Measurements from ENCODE around the gene VSIG10.
A peak's percentile ranks its signal among the peaks of the same experiment; 100 is the strongest.

Gene VSIG10

DNA sequence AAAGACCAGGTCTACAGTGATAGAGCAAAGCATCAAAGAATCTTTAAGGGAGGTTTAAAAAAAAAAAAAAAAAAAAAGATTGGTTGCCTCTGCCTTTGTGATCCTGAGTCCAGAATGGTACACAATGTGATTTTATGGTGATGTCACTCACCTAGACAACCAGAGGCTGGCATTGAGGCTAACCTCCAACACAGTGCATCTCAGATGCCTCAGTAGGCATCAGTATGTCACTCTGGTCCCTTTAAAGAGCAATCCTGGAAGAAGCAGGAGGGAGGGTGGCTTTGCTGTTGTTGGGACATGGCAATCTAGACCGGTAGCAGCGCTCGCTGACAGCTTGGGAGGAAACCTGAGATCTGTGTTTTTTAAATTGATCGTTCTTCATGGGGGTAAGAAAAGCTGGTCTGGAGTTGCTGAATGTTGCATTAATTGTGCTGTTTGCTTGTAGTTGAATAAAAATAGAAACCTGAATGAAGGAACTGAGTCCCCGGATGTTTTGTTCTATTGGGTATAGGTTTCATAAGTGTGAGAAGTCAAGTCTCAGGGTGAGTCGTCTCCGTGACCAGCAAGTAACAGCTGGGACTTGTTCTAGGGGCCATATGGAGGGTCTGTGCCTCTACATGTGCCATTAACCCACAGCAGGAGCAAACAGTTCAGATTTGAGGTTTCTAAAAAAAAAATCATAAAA, 41.4 kb upstream of the VSIG10 start:
- H3K27me3 Mint-ChIP-seq (ENCODE audit: low read depth, poor library complexity): peaks cover 4% of the 10 kb centered on the region

DNA sequence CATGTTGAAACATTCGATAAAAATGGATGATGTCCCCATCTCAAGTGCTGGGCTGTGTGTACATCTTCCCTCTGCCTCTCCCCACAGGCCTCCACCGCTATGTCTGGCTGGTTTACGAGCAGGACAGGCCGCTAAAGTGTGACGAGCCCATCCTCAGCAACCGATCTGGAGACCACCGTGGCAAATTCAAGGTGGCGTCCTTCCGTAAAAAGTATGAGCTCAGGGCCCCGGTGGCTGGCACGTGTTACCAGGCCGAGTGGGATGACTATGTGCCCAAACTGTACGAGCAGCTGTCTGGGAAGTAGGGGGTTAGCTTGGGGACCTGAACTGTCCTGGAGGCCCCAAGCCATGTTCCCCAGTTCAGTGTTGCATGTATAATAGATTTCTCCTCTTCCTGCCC, 40.7 kb upstream of the VSIG10 start:
- H3K36me3 Mint-ChIP-seq (ENCODE audit: low read depth): peaks cover 79% of the 10 kb centered on the region
- peak overlapping the region; percentile 64 for H3K27ac Mint-ChIP-seq
- H3K4me1 Mint-ChIP-seq: peaks cover 17% of the 10 kb centered on the region
- peaks cover 4% of the 10 kb centered on the region for H3K27me3 Mint-ChIP-seq (ENCODE audit: low read depth, poor library complexity)
- DNase-seq: no peak
- TF ChIP-seq, protein P1, sequence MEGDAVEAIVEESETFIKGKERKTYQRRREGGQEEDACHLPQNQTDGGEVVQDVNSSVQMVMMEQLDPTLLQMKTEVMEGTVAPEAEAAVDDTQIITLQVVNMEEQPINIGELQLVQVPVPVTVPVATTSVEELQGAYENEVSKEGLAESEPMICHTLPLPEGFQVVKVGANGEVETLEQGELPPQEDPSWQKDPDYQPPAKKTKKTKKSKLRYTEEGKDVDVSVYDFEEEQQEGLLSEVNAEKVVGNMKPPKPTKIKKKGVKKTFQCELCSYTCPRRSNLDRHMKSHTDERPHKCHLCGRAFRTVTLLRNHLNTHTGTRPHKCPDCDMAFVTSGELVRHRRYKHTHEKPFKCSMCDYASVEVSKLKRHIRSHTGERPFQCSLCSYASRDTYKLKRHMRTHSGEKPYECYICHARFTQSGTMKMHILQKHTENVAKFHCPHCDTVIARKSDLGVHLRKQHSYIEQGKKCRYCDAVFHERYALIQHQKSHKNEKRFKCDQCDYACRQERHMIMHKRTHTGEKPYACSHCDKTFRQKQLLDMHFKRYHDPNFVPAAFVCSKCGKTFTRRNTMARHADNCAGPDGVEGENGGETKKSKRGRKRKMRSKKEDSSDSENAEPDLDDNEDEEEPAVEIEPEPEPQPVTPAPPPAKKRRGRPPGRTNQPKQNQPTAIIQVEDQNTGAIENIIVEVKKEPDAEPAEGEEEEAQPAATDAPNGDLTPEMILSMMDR (IDR thresholded peaks at IDR 0.05): no peak
- H3K4me3 Mint-ChIP-seq: no peak overlapping the region
- H3K9me3 Mint-ChIP-seq: no peaks in the 10 kb centered on the region

More for the DNA sequence above, 41.4 kb upstream of the VSIG10 start:
- Mint-ChIP-seq H3K4me1 (peaks cover 24% of the 10 kb centered on the region), H3K9me3 (no peaks in the 10 kb centered on the region), H3K27ac (peak overlapping the region; percentile 71), H3K4me3 (no peak overlapping the region), H3K36me3 (ENCODE audit: low read depth) (peaks cover 77% of the 10 kb centered on the region)
- TF ChIP-seq, protein P1 (IDR thresholded peaks at IDR 0.05): no peak
- no peak for DNase-seq

DNA sequence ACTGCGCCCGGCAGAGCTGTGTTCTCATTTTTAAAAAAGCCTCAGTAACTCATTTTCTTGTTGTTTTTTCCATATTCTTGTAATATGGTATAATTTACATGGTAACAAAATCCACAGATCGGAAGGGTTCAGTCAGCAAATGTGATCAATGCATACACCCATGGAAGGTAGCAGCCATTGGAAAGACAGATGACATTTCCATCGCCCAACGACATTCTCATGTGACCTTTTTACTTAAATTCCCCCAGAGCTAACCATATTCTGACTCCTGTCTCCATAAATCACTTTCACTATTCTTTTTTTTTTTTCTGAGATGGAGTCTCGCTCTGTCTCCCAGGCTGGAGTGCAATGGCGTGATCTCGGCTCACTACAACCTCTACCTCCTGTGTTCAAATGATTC, 37.0 kb upstream of the VSIG10 start:
- H3K9me3 Mint-ChIP-seq: no peaks in the 10 kb centered on the region
- H3K36me3 Mint-ChIP-seq (ENCODE audit: low read depth): peaks cover 67% of the 10 kb centered on the region
- H3K4me3 Mint-ChIP-seq: no peak overlapping the region
- peaks cover 22% of the 10 kb centered on the region for H3K4me1 Mint-ChIP-seq
- no peak overlapping the region for H3K27ac Mint-ChIP-seq
- TF ChIP-seq, protein P1 (IDR thresholded peaks at IDR 0.05): no peak
- H3K27me3 Mint-ChIP-seq (ENCODE audit: low read depth, poor library complexity): no peaks in the 10 kb centered on the region
- DNase-seq: no peak

DNA sequence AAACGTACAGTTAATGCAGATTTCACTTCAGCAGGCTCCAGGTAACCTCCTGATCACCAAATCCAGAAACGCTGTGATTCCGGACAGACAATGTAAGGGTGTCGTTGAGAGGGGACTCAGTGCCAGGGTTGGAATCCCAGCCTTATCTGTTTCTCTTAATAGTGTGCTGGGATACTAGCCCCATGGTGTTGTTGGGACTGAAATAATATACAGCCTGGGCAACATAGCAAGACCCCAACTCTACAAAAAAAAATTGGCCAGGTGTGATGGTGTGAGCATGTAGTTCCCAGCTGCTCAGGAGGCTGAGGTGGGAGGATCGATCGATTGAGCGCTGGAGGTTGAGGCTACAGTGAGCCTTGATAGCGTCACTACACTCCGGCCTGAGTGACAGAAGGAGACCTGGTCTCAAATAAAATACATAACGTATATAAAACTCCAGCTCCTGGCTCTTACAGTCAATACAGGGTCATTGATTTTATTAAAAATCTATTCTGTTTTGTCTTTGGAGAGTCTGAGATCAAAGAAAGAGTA, 33.4 kb upstream of the VSIG10 start:
- H3K27ac Mint-ChIP-seq: no peak overlapping the region
- no peaks in the 10 kb centered on the region for H3K9me3 Mint-ChIP-seq
- DNase-seq: no peak
- H3K4me3 Mint-ChIP-seq: peak overlapping the region; percentile 89
- peaks cover 22% of the 10 kb centered on the region for H3K4me1 Mint-ChIP-seq
- H3K27me3 Mint-ChIP-seq (ENCODE audit: low read depth, poor library complexity): no peaks in the 10 kb centered on the region
- peaks cover 35% of the 10 kb centered on the region for H3K36me3 Mint-ChIP-seq (ENCODE audit: low read depth)
- TF ChIP-seq, protein P1 (IDR thresholded peaks at IDR 0.05): no peak

DNA sequence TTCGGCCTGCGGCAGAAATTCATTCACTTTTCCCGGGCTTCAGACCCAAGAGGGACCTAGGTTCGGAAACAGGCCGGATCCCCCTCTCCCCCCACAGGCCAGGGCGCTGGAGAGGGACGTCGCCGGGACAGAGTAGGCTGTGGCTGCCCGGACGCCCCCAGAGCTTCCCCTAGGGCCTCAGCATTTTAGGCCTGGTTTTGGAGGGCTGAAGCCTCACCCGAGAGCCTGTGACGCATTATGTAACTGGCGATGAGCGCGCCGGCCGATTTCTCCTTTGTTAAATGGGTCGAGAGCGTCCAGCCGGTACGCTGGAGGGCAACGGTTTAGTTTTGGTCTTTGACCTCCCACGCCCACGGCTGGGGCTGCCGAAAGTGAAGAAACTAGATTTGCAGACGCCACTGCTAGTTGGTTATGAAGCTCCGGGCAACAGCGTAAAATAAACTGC, 32.8 kb upstream of the VSIG10 start:
- DNase-seq: peak; percentile 30
- peaks cover 31% of the 10 kb centered on the region for H3K36me3 Mint-ChIP-seq (ENCODE audit: low read depth)
- H3K4me3 Mint-ChIP-seq: peak overlapping the region; percentile 89
- H3K4me1 Mint-ChIP-seq: peaks cover 22% of the 10 kb centered on the region
- no peaks in the 10 kb centered on the region for H3K9me3 Mint-ChIP-seq
- TF ChIP-seq, protein P1 (IDR thresholded peaks at IDR 0.05): no peak
- no peak overlapping the region for H3K27ac Mint-ChIP-seq
- no peaks in the 10 kb centered on the region for H3K27me3 Mint-ChIP-seq (ENCODE audit: low read depth, poor library complexity)

All from nephron progenitor cell (in vitro differentiated cells).